CD8-positive, alpha-beta memory T cell (primary cell): ENCODE measurements around the gene PTGES3L. TPM values are rescaled to one million over a fixed set of nuclear protein-coding genes. Genes with fewer than 3 reads are reported as not detected.
"Not testable (repeated sequence)": the region's sequence is repeated elsewhere in the genome, so short reads cannot be mapped to it uniquely, and the experiment has no call there.

ENCODE experiments used
- CTCF ChIA-PET: fragments of 350-600 bp; sonication (Branson Sonifier 250); formaldehyde crosslinking; loops from one replicate; lab custom pipeline; 2021; ENCODE audit warnings: antibody characterized with exemption; lab: Charles Lee
- POLR2A ChIA-PET: fragments of 350-600 bp; sonication (Branson Sonifier 250); formaldehyde crosslinking; loops from one replicate; lab custom pipeline; 2021; ENCODE audit warnings: antibody characterized with exemption; lab: Charles Lee
- DNase-seq, 5 donors: peaks; one replicate each; pipeline versions ENCODE4 v3.0.0 to v3.0.0-alpha.2; 2020 to 2022; ENCODE audit warnings: mixed read lengths in 1 of 5
- H3K27ac ChIP-seq: one replicate; pipeline ENCODE4 v1.7.0; 2013; ENCODE audit warnings: low read depth, mild to moderate bottlenecking, low read length, moderate library complexity
- H3K27me3 ChIP-seq: 2 replicates; pipeline ENCODE4 v1.7.0; 2013; ENCODE audit warnings: low read length, mild to moderate bottlenecking; ENCODE audit not compliant: insufficient read depth, poor library complexity, severe bottlenecking
- H3K36me3 ChIP-seq: 2 replicates; pipeline ENCODE4 v1.7.0; 2013; ENCODE audit warnings: mild to moderate bottlenecking, low read length, moderate library complexity; ENCODE audit not compliant: insufficient read depth
- H3K4me1 ChIP-seq: 2 replicates; pipeline ENCODE4 v1.7.0; 2013; ENCODE audit warnings: mild to moderate bottlenecking, low read length, moderate library complexity; ENCODE audit not compliant: insufficient read depth
- H3K4me3 ChIP-seq: 2 replicates; pipeline ENCODE4 v1.7.0; 2013; ENCODE audit warnings: mild to moderate bottlenecking, low read length
- H3K9me3 ChIP-seq: 2 replicates; pipeline ENCODE4 v1.7.0; 2013; ENCODE audit warnings: mild to moderate bottlenecking, low read length
- H3K27ac Mint-ChIP-seq, 8 donors: one replicate each; pipeline ENCODE4 v1.8.0; 2020 to 2021; ENCODE audit warnings: mixed read lengths in 8 of 8, mild to moderate bottlenecking in 6 of 8, inconsistent platforms in 3 of 8, moderate library complexity in 3 of 8
- H3K27me3 Mint-ChIP-seq, 2 donors: one replicate each; pipeline ENCODE4 v1.8.0; 2020 to 2021; ENCODE audit warnings: mixed read lengths in 2 of 2, mild to moderate bottlenecking in 1 of 2, moderate library complexity in 1 of 2
- H3K36me3 Mint-ChIP-seq, 3 donors: one replicate each; pipeline ENCODE4 v1.8.0; 2020 to 2021; ENCODE audit warnings: mixed read lengths in 3 of 3, inconsistent platforms in 1 of 3, mild to moderate bottlenecking in 1 of 3
- H3K4me1 Mint-ChIP-seq, 3 donors: one replicate each; pipeline ENCODE4 v1.8.0; 2020 to 2021; ENCODE audit warnings: mixed read lengths in 3 of 3, inconsistent platforms in 1 of 3, mild to moderate bottlenecking in 1 of 3
- H3K4me3 Mint-ChIP-seq, 7 donors: one replicate each; pipeline ENCODE4 v1.8.0; 2020 to 2021; ENCODE audit warnings: mixed read lengths in 7 of 7, mild to moderate bottlenecking in 6 of 7, moderate library complexity in 4 of 7, inconsistent platforms in 2 of 7
- H3K9me3 Mint-ChIP-seq, 5 donors: one replicate each; pipeline ENCODE4 v1.8.0; 2020 to 2022; ENCODE audit warnings: mixed read lengths in 5 of 5, mild to moderate bottlenecking in 3 of 5, moderate library complexity in 2 of 5, inconsistent platforms in 1 of 5
- polyA plus RNA-seq: library from polyadenylated mRNA; unstranded; fragments of 300-500 nt; fragmentation: Illumina TruSeq; gene quantifications from one replicate; pipeline ENCODE4 v1.2.3, GENCODE V29; 2021
- total RNA-seq, 2 experiments: library from RNA; stranded (reverse); gene quantifications; one replicate each; pipeline ENCODE4 v1.2.3, GENCODE V29; 2021

Gene PTGES3L
- total and polyA plus RNA-seq, 3 experiments from 2014 or later: 0.37 to 0.55 TPM; not detected in 1

DNA sequence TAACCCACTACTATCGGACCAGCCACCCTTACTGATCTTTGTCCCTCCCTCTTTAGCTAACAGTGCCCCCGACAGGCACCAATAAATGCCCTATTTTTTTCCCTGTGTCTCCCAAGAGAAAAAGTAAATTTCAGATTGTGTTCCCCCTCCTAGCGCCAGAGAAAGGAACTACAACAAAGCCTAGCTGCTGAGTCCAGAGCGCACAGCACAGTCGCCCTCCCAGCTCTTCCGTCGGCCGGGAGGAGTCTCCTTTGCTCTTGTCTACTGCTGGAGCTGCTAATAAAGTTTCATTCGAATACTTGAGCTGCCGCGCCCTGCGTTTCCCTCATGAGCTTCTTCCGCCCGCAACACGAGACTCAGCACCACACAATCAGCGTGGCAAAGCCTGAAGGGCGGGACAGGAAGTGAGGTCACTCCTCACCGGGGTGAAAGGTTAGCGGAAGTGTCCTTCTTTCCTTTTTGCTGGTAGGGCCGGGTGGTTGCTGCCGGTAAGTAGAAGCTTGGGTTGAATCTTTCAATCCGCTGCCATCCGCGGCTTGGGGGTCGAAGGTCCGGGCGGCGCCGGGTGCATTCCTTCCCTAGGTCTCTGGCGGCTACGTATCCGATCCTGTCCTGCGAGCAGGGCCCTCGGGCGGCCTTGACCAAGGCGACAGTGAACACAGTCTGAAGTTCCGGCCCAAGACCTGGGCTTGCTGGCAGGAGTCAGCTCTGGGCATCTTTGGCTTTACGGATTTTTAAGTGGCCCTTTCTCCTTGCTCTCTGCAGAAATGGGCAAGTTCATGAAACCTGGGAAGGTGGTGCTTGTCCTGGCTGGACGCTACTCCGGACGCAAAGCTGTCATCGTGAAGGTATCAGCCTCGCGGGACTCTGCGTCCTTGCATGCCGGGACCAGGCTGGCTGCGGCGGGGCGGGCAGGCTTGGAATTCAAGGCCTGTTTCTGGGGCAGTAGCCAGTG is 18.4 kb upstream of the PTGES3L start, which contains the start of gene RPL27:
RPL27 (plus strand) TSS at position 436 of the 955 bp plus-strand sequence; CDS start at position 768, 332 bp downstream.
- Mint-ChIP-seq H3K36me3 (peaks cover 3 to 56% (median 4%) of the 10 kb centered on the region in 3 donors), H3K9me3 (no peaks in the 10 kb centered on the region), H3K4me1 (peaks cover 22 to 31% (median 29%) of the 10 kb centered on the region in 3 donors), H3K27ac (peak within 1 kb of the TSS; percentile 89 to 100 (median 99)), H3K4me3 (peak within 1 kb of the TSS; percentile 79 to 97 (median 96)), H3K27me3 (no peaks in the 10 kb centered on the region)
- H3K9me3 ChIP-seq: no peaks in the 10 kb centered on the region
- no peaks in the 10 kb centered on the region for H3K27me3 ChIP-seq
- peak within 1 kb of the TSS; percentile 94 for H3K27ac ChIP-seq
- H3K4me3 ChIP-seq: peak within 1 kb of the TSS; percentile 90
- peaks cover 22% of the 10 kb centered on the region for H3K4me1 ChIP-seq
- DNase-seq: peak; percentile 92 to 99 (median 97)
- peaks cover 18% of the 10 kb centered on the region for H3K36me3 ChIP-seq
- ChIA-PET CTCF (interaction anchor here (0.7 to 2.4 kb wide), 24 partner anchors 9 to 485 kb away, joined by 3 to 16 read pairs (median 4); partner anchors contain the start of genes BRCA1, DHX8, IFI35 and NBR1), POLR2A (interaction anchor here (0.6 to 2.2 kb wide), 28 partner anchors 9 to 1904 kb away, joined by 3 to 28 read pairs (median 5); partner anchors contain the start of genes ARL4D, BECN1, BRCA1 and DHX8)

DNA sequence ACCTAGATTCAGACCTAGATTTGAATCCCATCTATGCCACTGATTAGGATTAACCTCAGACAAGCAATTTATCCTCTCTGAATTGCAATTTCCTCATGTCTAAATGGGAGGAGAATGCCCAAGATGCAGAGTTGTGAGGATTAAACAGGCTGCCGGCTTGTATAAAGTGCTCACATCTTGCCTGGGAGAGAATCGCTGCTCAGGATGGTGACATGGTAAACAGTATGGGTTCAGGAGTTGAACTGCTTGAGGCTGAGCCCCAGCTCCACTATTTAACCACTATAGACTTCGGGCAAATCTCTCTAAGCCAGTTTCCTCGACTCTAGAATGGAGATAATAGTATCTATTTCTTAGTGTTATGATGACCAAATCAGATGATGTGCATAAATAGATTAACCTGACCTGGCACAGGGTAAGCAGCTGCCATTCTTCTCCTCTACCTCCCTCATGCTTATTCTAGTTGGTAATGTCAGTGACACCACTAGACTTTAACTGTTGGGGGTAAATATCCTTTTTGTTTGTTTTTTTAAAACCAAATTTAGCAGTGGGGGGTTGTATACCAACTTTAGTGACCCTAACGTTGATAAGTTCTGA is 17.6 kb upstream of the PTGES3L start:
- Mint-ChIP-seq H3K9me3 (no peaks in the 10 kb centered on the region), H3K4me3 (peak overlapping the region; percentile 79 to 97 (median 96)), H3K4me1 (peaks cover 22 to 31% (median 29%) of the 10 kb centered on the region in 3 donors), H3K27me3 (no peaks in the 10 kb centered on the region), H3K36me3 (peaks cover 3 to 56% (median 4%) of the 10 kb centered on the region in 3 donors), H3K27ac (peak overlapping the region; percentile 89 to 100 (median 99))
- Histone ChIP-seq H3K4me1 (peaks cover 22% of the 10 kb centered on the region), H3K4me3 (no peak overlapping the region), H3K27me3 (no peaks in the 10 kb centered on the region), H3K27ac (peak overlapping the region; percentile 48), H3K9me3 (no peaks in the 10 kb centered on the region), H3K36me3 (peaks cover 23% of the 10 kb centered on the region)
- DNase-seq: peak in 1 of 5 donors; percentile 37
- ChIA-PET CTCF (interaction anchor here (0.7 to 2.4 kb wide), 21 partner anchors 9 to 486 kb away, joined by 3 to 16 read pairs (median 5); partner anchors contain the start of genes DHX8, IFI35, NBR1 and PSME3), POLR2A (interaction anchor here (0.6 to 2.2 kb wide), 26 partner anchors 9 to 1905 kb away, joined by 3 to 28 read pairs (median 5); partner anchors contain the start of genes ARL4D, BECN1, BRCA1 and DHX8)

GRCh38 chr17:42993913-42994312 is 14.0 kb upstream of the PTGES3L start:
- peaks cover 5 to 56% (median 11%) of the 10 kb centered on the region in 3 donors for H3K36me3 Mint-ChIP-seq
- DNase-seq, CTCF ChIA-PET, POLR2A ChIA-PET, H3K27me3 ChIP-seq, H3K9me3 ChIP-seq, H3K4me3 ChIP-seq, H3K9me3 Mint-ChIP-seq, H3K27me3 Mint-ChIP-seq, H3K4me3 Mint-ChIP-seq, H3K27ac ChIP-seq: not testable (repeated sequence)
- Histone ChIP-seq H3K36me3 (peaks cover 32% of the 10 kb centered on the region), H3K4me1 (peaks cover 10% of the 10 kb centered on the region)
- H3K27ac Mint-ChIP-seq: peak overlapping the region in 2 of 8 donors; percentile 5 to 54
- H3K4me1 Mint-ChIP-seq: peaks cover 12 to 16% (median 14%) of the 10 kb centered on the region in 3 donors

GRCh38 chr17:42992872-42993271 is 13.0 kb upstream of the PTGES3L start:
- peaks cover 6 to 7% (median 6%) of the 10 kb centered on the region in 3 donors for H3K4me1 Mint-ChIP-seq
- Histone ChIP-seq H3K4me1 (peaks cover 7% of the 10 kb centered on the region), H3K4me3 (no peak overlapping the region), H3K27me3 (no peaks in the 10 kb centered on the region), H3K36me3 (peaks cover 36% of the 10 kb centered on the region), H3K27ac (no peak overlapping the region), H3K9me3 (no peaks in the 10 kb centered on the region)
- no peaks in the 10 kb centered on the region for H3K9me3 Mint-ChIP-seq
- DNase-seq: no peak
- ChIA-PET POLR2A (interaction anchor here (0.6 kb wide), 1 partner anchor 452 kb away, joined by 3 read pairs; no protein-coding TSS in a partner anchor), CTCF (no interaction called here)
- H3K27me3 Mint-ChIP-seq: no peaks in the 10 kb centered on the region
- peaks cover 5 to 61% (median 13%) of the 10 kb centered on the region in 3 donors for H3K36me3 Mint-ChIP-seq
- no peak overlapping the region for H3K4me3 Mint-ChIP-seq
- H3K27ac Mint-ChIP-seq: peak overlapping the region in 5 of 8 donors; percentile 5 to 80 (median 42)

DNA sequence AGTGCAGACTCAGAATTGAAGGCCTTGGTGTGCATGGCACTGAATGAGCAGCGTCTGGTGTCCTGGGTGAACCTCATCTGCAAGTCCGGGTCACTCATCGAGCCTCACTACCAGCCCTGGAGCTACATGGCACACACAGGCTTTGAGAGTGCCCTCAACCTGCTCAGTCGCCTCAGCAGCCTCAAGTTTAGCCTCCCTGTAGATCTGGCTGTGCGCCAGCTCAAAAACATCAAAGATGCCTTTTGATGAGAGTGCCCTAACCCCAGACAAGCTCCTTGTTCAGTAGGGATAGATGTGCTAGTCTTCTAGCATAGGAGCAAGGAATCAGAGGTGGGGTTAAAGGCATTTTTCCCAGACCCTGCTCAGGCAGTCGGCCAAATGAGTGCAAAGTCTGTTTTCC is 11.6 kb upstream of the PTGES3L start:
- DNase-seq: no peak
- peaks cover 36% of the 10 kb centered on the region for H3K36me3 ChIP-seq
- H3K4me3 ChIP-seq: no peak overlapping the region
- ChIA-PET CTCF (interaction anchor here (1.2 to 1.3 kb wide), 2 partner anchors 11 to 16 kb away, joined by 3 read pairs; partner anchors contain the start of genes IFI35 and RUNDC1), POLR2A (no interaction called here)
- H3K4me1 ChIP-seq: no peaks in the 10 kb centered on the region
- H3K4me3 Mint-ChIP-seq: no peak overlapping the region
- no peaks in the 10 kb centered on the region for H3K9me3 Mint-ChIP-seq
- no peaks in the 10 kb centered on the region for H3K27me3 ChIP-seq
- peaks cover 5 to 73% (median 13%) of the 10 kb centered on the region in 3 donors for H3K36me3 Mint-ChIP-seq
- no peak overlapping the region for H3K27ac ChIP-seq
- no peaks in the 10 kb centered on the region for H3K9me3 ChIP-seq
- peak overlapping the region in 1 of 8 donors; percentile 25 for H3K27ac Mint-ChIP-seq
- H3K4me1 Mint-ChIP-seq: peaks cover 0 to 2% (median 0%) of the 10 kb centered on the region in 3 donors
- no peaks in the 10 kb centered on the region for H3K27me3 Mint-ChIP-seq

DNA sequence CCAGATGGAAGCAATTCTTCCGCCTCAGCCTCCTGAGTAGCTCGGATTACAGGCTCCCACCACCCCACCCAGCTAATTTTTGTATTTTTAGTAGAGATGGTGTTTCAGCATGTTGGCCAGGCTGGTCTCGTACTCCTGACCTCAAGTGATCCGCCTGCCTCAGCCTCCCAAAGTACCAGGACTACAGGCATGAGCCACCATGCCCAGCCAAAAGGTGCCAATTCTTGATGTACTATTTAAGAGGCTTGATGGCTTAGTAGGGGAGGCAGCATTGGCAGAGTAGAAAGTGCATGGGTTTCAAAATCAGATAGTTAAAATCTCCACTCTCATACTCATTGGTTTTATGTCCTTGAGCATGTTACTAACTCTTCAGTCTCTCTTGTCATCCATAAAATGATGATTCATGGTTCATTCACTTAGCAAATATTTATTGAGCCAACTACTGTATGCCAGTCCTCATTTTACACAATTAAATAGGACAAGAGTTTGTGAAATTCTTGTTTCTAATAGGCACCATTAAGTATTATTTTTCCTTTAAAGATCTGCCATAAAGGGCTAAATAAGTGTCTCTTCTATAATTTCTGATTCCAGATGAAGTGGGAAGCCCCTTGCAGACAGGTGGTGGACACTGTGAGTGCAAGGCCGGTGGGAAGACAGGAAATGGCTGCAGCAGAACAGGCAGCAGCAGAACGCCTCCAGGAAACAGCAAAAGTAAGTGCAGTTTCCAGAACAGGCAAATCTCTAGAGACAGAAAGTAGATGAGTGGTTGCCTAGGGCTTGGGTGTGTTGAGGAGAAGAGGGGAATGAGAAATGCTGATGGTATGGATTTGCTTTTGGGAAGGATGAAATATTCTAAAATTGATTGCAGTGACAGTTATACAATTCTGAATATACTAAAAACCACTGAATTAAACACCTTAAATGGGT is 10.1 kb upstream of the PTGES3L start:
- no peaks in the 10 kb centered on the region for H3K27me3 ChIP-seq
- Mint-ChIP-seq H3K36me3 (peaks cover 5 to 80% (median 15%) of the 10 kb centered on the region in 3 donors), H3K4me1 (peaks cover 3 to 10% (median 3%) of the 10 kb centered on the region in 3 donors), H3K27me3 (no peaks in the 10 kb centered on the region), H3K9me3 (no peaks in the 10 kb centered on the region), H3K27ac (peak overlapping the region in 5 of 8 donors; percentile 10 to 70 (median 50)), H3K4me3 (peak overlapping the region in 1 of 7 donors; percentile 12)
- ChIA-PET CTCF (interaction anchor here (1.3 to 2.8 kb wide), 2 partner anchors 8 to 9 kb away, joined by 3 to 12 read pairs; partner anchors contain the start of genes RPL27 and RUNDC1), POLR2A (no interaction called here)
- no peak overlapping the region for H3K27ac ChIP-seq
- H3K36me3 ChIP-seq: peaks cover 36% of the 10 kb centered on the region
- no peak for DNase-seq
- H3K9me3 ChIP-seq: no peaks in the 10 kb centered on the region
- no peaks in the 10 kb centered on the region for H3K4me1 ChIP-seq
- H3K4me3 ChIP-seq: no peak overlapping the region
